ENCODE results near the gene SAP30L.
A peak's percentile ranks its signal among the peaks of the same experiment; 100 is the strongest.

Gene SAP30L

GRCh38 chr5:154464438-154464837, 18.6 kb downstream of the SAP30L start:
- Histone ChIP-seq H3K27me3 (ENCODE audit: insufficient read depth, insufficient read length) (peaks cover 5% of the 10 kb centered on the region), H3K4me1 (ENCODE audit: insufficient read depth, insufficient read length) (peaks cover 4% of the 10 kb centered on the region), H3K9me3 (ENCODE audit: insufficient read depth, low read length) (no peaks in the 10 kb centered on the region), H3K9ac (ENCODE audit: insufficient read length, low read depth) (no peak overlapping the region), H3K4me3 (ENCODE audit: insufficient read length, low read depth) (no peak overlapping the region), H3K36me3 (ENCODE audit: insufficient read depth, insufficient read length, low read length) (no peaks in the 10 kb centered on the region)
- no peak for DNase-seq (ENCODE audit: low read depth, low spot score)
- TF ChIP-seq ZNF274 (IDR thresholded peaks at IDR 0.05; ENCODE audit: low read depth, low read length) (no peak), YY1 (IDR thresholded peaks at IDR 0.05; ENCODE audit: insufficient read depth, insufficient read length) (no peak), SUZ12 (IDR thresholded peaks at IDR 0.05; ENCODE audit: extremely low read depth, insufficient read depth, insufficient read length) (no peak)

GRCh38 chr5:154465169-154465568, 19.4 kb downstream of the SAP30L start:
- H3K9ac ChIP-seq (ENCODE audit: insufficient read length, low read depth): no peak overlapping the region
- H3K27me3 ChIP-seq (ENCODE audit: insufficient read depth, insufficient read length): peaks cover 9% of the 10 kb centered on the region
- H3K4me1 ChIP-seq (ENCODE audit: insufficient read depth, insufficient read length): peaks cover 4% of the 10 kb centered on the region
- TF ChIP-seq YY1 (IDR thresholded peaks at IDR 0.05; ENCODE audit: insufficient read depth, insufficient read length): no peak
- TF ChIP-seq SUZ12 (IDR thresholded peaks at IDR 0.05; ENCODE audit: extremely low read depth, insufficient read depth, insufficient read length): no peak
- no peak for TF ChIP-seq ZNF274 (IDR thresholded peaks at IDR 0.05; ENCODE audit: low read depth, low read length)
- H3K4me3 ChIP-seq (ENCODE audit: insufficient read length, low read depth): no peak overlapping the region
- no peaks in the 10 kb centered on the region for H3K36me3 ChIP-seq (ENCODE audit: insufficient read depth, insufficient read length, low read length)
- H3K9me3 ChIP-seq (ENCODE audit: insufficient read depth, low read length): no peaks in the 10 kb centered on the region
- DNase-seq (ENCODE audit: low read depth, low spot score): no peak

- Histone ChIP-seq H3K9ac (ENCODE audit: insufficient read length, low read depth) (no peak overlapping the region), H3K4me1 (ENCODE audit: insufficient read depth, insufficient read length) (peaks cover 4% of the 10 kb centered on the region), H3K9me3 (ENCODE audit: insufficient read depth, low read length) (no peaks in the 10 kb centered on the region), H3K27me3 (ENCODE audit: insufficient read depth, insufficient read length) (peaks cover 19% of the 10 kb centered on the region), H3K4me3 (ENCODE audit: insufficient read length, low read depth) (no peak overlapping the region), H3K36me3 (ENCODE audit: insufficient read depth, insufficient read length, low read length) (no peaks in the 10 kb centered on the region)
- TF ChIP-seq SUZ12 (IDR thresholded peaks at IDR 0.05; ENCODE audit: extremely low read depth, insufficient read depth, insufficient read length): no peak
- TF ChIP-seq YY1 (IDR thresholded peaks at IDR 0.05; ENCODE audit: insufficient read depth, insufficient read length): no peak
- TF ChIP-seq ZNF274 (IDR thresholded peaks at IDR 0.05; ENCODE audit: low read depth, low read length): no peak
- DNase-seq (ENCODE audit: low read depth, low spot score): no peak
These were observed 20.4 kb downstream of the SAP30L start for GRCh38 chr5:154466147-154466546.

GRCh38 chr5:154466671-154467070, 20.9 kb downstream of the SAP30L start:
- peaks cover 24% of the 10 kb centered on the region for H3K27me3 ChIP-seq (ENCODE audit: insufficient read depth, insufficient read length)

GRCh38 chr5:154467655-154468354, 22.0 kb downstream of the SAP30L start:
- no peak for TF ChIP-seq ZNF274 (IDR thresholded peaks at IDR 0.05; ENCODE audit: low read depth, low read length)
- TF ChIP-seq SUZ12 (IDR thresholded peaks at IDR 0.05; ENCODE audit: extremely low read depth, insufficient read depth, insufficient read length): no peak
- no peak for TF ChIP-seq YY1 (IDR thresholded peaks at IDR 0.05; ENCODE audit: insufficient read depth, insufficient read length)
- H3K9me3 ChIP-seq (ENCODE audit: insufficient read depth, low read length): no peaks in the 10 kb centered on the region
- peaks cover 36% of the 10 kb centered on the region for H3K27me3 ChIP-seq (ENCODE audit: insufficient read depth, insufficient read length)
- no peak overlapping the region for H3K4me3 ChIP-seq (ENCODE audit: insufficient read length, low read depth)
- peak overlapping the region; percentile 32 for H3K9ac ChIP-seq (ENCODE audit: insufficient read length, low read depth)
- no peaks in the 10 kb centered on the region for H3K36me3 ChIP-seq (ENCODE audit: insufficient read depth, insufficient read length, low read length)
- DNase-seq (ENCODE audit: low read depth, low spot score): no peak
- peaks cover 4% of the 10 kb centered on the region for H3K4me1 ChIP-seq (ENCODE audit: insufficient read depth, insufficient read length)

More at GRCh38 chr5:154466671-154467070, 20.9 kb downstream of the SAP30L start:
- no peak overlapping the region for H3K9ac ChIP-seq (ENCODE audit: insufficient read length, low read depth)
- H3K36me3 ChIP-seq (ENCODE audit: insufficient read depth, insufficient read length, low read length): no peaks in the 10 kb centered on the region
- no peak for TF ChIP-seq SUZ12 (IDR thresholded peaks at IDR 0.05; ENCODE audit: extremely low read depth, insufficient read depth, insufficient read length)
- TF ChIP-seq YY1 (IDR thresholded peaks at IDR 0.05; ENCODE audit: insufficient read depth, insufficient read length): no peak
- TF ChIP-seq ZNF274 (IDR thresholded peaks at IDR 0.05; ENCODE audit: low read depth, low read length): no peak
- peaks cover 4% of the 10 kb centered on the region for H3K4me1 ChIP-seq (ENCODE audit: insufficient read depth, insufficient read length)
- no peak overlapping the region for H3K4me3 ChIP-seq (ENCODE audit: insufficient read length, low read depth)
- no peaks in the 10 kb centered on the region for H3K9me3 ChIP-seq (ENCODE audit: insufficient read depth, low read length)
- DNase-seq (ENCODE audit: low read depth, low spot score): no peak

GRCh38 chr5:154470137-154470536, 24.3 kb downstream of the SAP30L start:
- Histone ChIP-seq H3K27me3 (ENCODE audit: insufficient read depth, insufficient read length) (peaks cover 59% of the 10 kb centered on the region), H3K4me3 (ENCODE audit: insufficient read length, low read depth) (no peak overlapping the region)

GRCh38 chr5:154470947-154471870, 25.4 kb downstream of the SAP30L start:
- no peak for TF ChIP-seq ZNF274 (IDR thresholded peaks at IDR 0.05; ENCODE audit: low read depth, low read length)
- no peak for TF ChIP-seq YY1 (IDR thresholded peaks at IDR 0.05; ENCODE audit: insufficient read depth, insufficient read length)
- no peak for TF ChIP-seq SUZ12 (IDR thresholded peaks at IDR 0.05; ENCODE audit: extremely low read depth, insufficient read depth, insufficient read length)
- Histone ChIP-seq H3K4me3 (ENCODE audit: insufficient read length, low read depth) (no peak overlapping the region), H3K4me1 (ENCODE audit: insufficient read depth, insufficient read length) (peaks cover 6% of the 10 kb centered on the region), H3K9me3 (ENCODE audit: insufficient read depth, low read length) (no peaks in the 10 kb centered on the region), H3K9ac (ENCODE audit: insufficient read length, low read depth) (no peak overlapping the region), H3K27me3 (ENCODE audit: insufficient read depth, insufficient read length) (peaks cover 70% of the 10 kb centered on the region), H3K36me3 (ENCODE audit: insufficient read depth, insufficient read length, low read length) (peaks cover 7% of the 10 kb centered on the region)
- DNase-seq (ENCODE audit: low read depth, low spot score): no peak

More at GRCh38 chr5:154470137-154470536, 24.3 kb downstream of the SAP30L start:
- no peak overlapping the region for H3K9ac ChIP-seq (ENCODE audit: insufficient read length, low read depth)
- TF ChIP-seq SUZ12 (IDR thresholded peaks at IDR 0.05; ENCODE audit: extremely low read depth, insufficient read depth, insufficient read length): no peak
- TF ChIP-seq YY1 (IDR thresholded peaks at IDR 0.05; ENCODE audit: insufficient read depth, insufficient read length): no peak
- TF ChIP-seq ZNF274 (IDR thresholded peaks at IDR 0.05; ENCODE audit: low read depth, low read length): no peak
- peaks cover 4% of the 10 kb centered on the region for H3K36me3 ChIP-seq (ENCODE audit: insufficient read depth, insufficient read length, low read length)
- no peaks in the 10 kb centered on the region for H3K9me3 ChIP-seq (ENCODE audit: insufficient read depth, low read length)
- peaks cover 6% of the 10 kb centered on the region for H3K4me1 ChIP-seq (ENCODE audit: insufficient read depth, insufficient read length)
- DNase-seq (ENCODE audit: low read depth, low spot score): no peak

Measured in NT2/D1 (cell line).